HG03175 (cell line): Measurements from ENCODE around the gene IFNA13.
"Not testable (repeated sequence)": the region's sequence is repeated elsewhere in the genome, so short reads cannot be mapped to it uniquely, and the experiment has no call there.

Source experiments
- ATAC-seq: cut with Tn5 transposase; IDR thresholded peaks from one replicate; pipeline ENCODE4 v1.9.1; 2021; ENCODE audit warnings: mild to moderate bottlenecking, moderate library complexity; ENCODE audit not compliant: unreplicated experiment

The IFNA13 gene

GRCh38 chr9:21367957-21368356 lies at the start of gene IFNA13:
IFNA13 (minus strand) TSS chr9:21368057; CDS start chr9:21368010, 47 bp downstream.
- no peak for ATAC-seq

- no peak for ATAC-seq
Measured at GRCh38 chr9:21415493-21416267, 47.8 kb upstream of the IFNA13 start.

- ATAC-seq = no peak
Measured at GRCh38 chr9:21414220-21414940, 46.5 kb upstream of the IFNA13 start.

GRCh38 chr9:21413624-21414023 lies 45.8 kb upstream of the IFNA13 start:
- peak; percentile 48 for ATAC-seq

GRCh38 chr9:21413151-21413550 lies 45.3 kb upstream of the IFNA13 start:
- no peak for ATAC-seq

GRCh38 chr9:21412107-21412506 lies 44.2 kb upstream of the IFNA13 start:
- peak; percentile 58 for ATAC-seq

- no peak for ATAC-seq
Measured at GRCh38 chr9:21408817-21409216, 41.0 kb upstream of the IFNA13 start, which contains the start of gene IFNA8. IFNA8 (plus strand) TSS chr9:21409117; CDS start chr9:21409177, 60 bp downstream.

- no peak for ATAC-seq
Measured at GRCh38 chr9:21404146-21404545, 36.3 kb upstream of the IFNA13 start.

- peak; percentile 56 for ATAC-seq
Measured at GRCh38 chr9:21402386-21403251, 34.8 kb upstream of the IFNA13 start.

- no peak for ATAC-seq
Measured at GRCh38 chr9:21399956-21400355, 32.1 kb upstream of the IFNA13 start.

GRCh38 chr9:21398955-21399489 lies 31.2 kb upstream of the IFNA13 start:
- ATAC-seq = no peak

GRCh38 chr9:21395778-21396717 lies 28.2 kb upstream of the IFNA13 start:
- ATAC-seq = peak; percentile 67

- ATAC-seq = peak; percentile 95
Measured at GRCh38 chr9:21392270-21392669, 24.4 kb upstream of the IFNA13 start.

- ATAC-seq = no peak
Measured at GRCh38 chr9:21385131-21385670, 17.3 kb upstream of the IFNA13 start, which contains the start of gene IFNA2. IFNA2 (minus strand) TSS chr9:21385398; CDS start chr9:21385329, 69 bp downstream.

- no peak for ATAC-seq
Measured at GRCh38 chr9:21383627-21384026, 15.8 kb upstream of the IFNA13 start.

GRCh38 chr9:21381448-21382339 lies 13.8 kb upstream of the IFNA13 start:
- peak; percentile 98 for ATAC-seq

GRCh38 chr9:21371467-21371866 lies 3.6 kb upstream of the IFNA13 start:
- ATAC-seq = not testable (repeated sequence)

- ATAC-seq = peak; percentile 95
Measured at GRCh38 chr9:21367169-21367568, 688 bp downstream of the IFNA13 start.
